ENCODE measurements around the gene ADORA1.
A peak's percentile ranks its signal among the peaks of the same experiment; 100 is the strongest.

ADORA1 gene

DNA sequence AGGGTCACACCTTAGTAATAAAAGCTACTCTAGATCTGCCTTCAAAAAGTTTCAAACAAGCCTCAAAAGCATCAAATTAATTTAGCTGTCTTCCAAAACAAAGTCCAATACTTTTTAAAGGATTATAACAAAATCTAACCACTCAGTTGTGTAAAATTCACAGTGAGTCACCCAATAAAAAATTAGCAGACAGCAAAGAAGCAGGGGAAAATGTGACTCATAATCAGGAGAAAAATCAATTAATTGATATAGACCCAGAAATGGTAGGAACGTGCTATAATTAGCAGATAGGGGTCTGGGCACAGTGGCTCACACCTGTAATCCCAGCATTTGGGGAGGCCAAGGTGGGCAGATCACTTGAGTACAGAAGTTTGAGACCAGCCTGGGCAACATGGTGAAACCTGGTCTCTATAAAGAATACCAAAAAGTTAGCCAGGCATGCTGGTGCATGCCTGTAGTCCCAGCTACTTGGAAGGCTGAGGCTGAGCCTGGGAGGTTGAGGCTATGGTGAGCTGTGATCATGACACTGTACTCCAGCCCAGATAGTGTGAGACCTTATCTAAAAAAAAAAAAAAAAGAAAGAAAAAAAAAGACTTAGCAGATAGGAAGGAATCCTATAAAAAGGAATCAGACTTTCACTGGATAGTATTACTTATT is 33.6 kb upstream of the ADORA1 start:
- no peak for DNase-seq (ENCODE audit: low spot score)

DNA sequence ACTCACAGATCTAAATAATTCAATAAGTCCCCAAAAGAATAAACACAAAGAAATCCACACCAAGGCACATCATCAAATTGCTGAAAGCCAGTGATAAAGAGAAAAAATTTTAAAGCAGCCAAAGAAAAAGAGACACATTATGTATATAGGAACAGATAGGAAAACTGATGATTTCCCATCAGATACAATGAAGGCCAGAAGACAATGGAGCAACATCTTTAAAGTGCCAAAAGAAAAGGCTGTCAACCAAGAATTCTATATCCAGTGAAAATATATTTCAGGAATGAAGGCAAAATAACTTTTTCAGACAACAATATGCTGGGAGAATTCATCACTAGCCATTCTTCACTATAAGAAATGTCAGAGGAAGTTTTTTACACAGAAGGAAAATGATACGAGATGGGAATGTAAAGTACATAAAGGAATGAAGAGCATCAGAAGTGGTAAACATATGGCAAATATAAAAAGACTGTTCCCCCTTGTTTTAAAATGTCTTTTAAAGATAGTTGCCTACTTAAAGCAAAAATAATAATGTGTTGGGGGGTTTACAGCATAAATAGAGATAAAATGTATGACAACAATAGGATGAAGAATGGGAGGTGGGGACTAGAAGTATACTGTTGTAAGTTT is 32.4 kb upstream of the ADORA1 start:
- no peak for DNase-seq (ENCODE audit: low spot score)

DNA sequence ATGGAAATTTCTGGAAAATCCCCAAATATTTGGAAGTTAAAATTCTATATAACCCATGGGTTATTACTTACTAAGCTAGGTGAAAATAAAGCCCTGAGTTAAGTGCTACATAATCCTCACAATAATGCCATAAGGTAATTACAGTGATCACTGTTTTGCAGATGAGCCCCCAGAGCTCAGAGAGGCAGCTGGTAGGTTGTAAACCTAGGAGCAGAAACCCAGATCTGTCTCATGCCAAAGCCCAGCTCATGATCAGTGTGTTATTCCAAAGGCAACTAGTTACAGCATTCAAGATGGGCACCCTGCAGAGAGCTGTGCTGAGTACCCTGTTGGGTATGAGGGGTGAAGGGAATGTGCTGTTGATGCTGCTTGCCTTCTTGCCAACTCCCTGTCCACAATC is 31.0 kb upstream of the ADORA1 start:
- no peak for DNase-seq (ENCODE audit: low spot score)

DNA sequence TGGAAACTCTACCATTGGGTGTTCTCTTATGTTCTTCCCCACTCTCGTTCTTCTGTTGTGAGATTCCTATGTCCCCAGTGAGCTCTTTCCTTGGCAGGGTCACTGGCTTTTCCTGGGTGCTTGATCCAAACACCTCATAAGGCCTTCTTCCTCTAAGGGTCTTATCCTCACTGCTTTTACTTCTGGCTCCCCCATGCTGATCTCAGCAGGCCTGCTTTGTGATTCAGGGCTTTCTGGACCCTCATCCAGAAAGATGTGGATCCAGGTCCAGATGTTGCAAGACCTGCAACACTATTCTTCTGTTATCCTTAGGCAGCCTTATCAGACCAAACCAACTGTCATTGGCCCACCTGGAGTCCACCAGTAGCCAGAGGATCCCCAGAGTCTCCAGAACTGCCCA is 30.5 kb upstream of the ADORA1 start:
- no peak for DNase-seq (ENCODE audit: low spot score)

DNA sequence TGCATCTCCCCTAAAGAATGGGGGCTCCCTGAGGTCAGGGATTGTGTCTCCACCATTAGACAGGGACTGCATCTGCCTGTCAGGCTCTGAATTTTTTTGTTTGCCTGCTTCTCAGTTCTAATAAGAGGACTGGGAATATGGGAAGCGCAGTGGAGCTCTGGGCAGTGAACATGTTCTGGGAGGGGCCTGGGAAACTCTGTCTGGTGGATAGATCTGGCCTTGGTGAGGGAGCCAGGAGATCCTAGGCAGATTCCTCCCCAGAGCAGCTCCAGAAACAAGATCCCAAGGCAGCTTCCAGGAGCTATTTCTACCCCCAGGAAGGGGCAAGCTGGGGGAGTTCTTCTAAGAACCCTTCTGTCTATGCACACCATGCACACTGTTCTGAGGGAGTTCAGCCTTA is 29.1 kb upstream of the ADORA1 start:
- no peak for DNase-seq (ENCODE audit: low spot score)

DNA sequence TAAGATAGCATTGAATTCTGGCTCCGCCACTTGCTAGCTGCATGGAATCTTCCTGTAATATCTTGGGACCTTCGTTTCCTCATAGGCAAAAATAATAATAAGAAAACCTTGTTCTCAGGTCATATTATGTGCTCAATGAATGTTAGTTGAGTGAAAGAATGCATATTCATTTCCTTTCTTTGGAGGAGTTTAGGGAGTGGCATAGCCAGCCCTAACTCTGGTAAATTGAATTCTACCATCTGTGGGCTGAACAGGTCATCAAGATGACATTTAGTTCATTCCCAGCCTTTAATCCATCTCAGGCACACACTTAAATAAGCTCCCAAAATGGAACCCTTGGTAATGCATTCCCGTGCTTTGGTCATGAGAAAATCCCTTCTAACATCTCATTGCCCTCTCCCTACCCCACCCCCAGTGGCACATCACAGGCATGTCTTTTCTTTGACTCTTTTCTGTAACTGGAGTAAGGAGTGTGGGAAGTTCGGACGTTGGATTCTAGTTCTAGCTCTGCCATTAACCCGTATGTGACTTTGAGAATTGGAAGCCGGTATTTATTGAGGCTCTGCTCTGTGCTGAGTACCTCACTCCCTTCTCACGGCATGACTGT is 28.5 kb upstream of the ADORA1 start:
- DNase-seq (ENCODE audit: low spot score), result no peak

DNA sequence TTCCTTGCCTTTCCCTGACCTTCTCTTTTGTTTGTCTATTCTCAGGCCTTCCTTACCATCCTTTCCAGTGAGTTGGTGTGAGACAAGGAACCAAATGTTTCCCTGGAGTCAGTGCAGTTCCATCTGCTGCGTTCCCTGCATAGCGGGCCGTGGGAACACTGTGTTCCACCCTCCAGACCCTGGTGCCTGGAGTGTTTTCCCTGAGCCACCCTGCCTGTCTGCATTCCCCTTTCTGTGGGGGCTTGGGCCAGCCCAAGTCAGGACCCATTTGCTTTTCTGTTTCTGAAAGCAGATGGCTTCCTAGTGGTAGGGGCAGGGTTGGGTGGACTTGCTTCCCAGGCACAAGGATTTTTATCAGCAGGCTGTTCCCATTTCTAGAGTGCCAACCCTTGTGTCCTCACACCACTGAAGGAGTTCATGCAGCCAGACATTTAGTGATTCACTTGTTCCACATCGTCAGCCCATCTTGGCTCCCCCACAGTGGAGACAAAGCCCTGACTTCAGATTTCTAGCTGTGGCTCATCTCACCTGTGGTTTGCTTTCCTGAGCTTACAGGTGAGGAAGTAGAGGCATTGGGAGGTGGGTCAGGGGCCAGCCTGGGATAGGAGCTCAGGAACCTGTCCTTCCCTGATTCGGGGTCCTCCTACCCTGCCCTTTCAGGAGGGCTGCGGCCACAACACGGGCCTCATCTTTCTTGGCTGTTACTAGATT is 27.6 kb upstream of the ADORA1 start:
- DNase-seq (ENCODE audit: low spot score), result no peak

DNA sequence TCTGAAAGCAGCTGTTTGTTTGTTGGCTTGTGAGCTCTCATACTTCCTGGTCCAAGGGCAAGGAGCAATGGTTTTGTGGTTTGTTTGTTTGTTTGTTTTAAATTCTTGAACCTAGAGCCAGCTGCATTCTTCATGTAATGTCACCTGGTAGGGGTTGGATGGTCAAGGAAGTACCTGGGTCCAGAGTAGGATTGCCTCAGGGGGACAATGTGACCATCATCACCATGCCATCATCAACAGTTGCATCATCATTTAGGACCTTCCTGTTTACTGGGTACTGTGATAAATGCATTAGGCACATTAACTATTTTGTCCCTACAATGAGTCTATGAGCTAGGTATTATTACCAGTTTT is 27.0 kb upstream of the ADORA1 start:
- DNase-seq (ENCODE audit: low spot score), result no peak

DNA sequence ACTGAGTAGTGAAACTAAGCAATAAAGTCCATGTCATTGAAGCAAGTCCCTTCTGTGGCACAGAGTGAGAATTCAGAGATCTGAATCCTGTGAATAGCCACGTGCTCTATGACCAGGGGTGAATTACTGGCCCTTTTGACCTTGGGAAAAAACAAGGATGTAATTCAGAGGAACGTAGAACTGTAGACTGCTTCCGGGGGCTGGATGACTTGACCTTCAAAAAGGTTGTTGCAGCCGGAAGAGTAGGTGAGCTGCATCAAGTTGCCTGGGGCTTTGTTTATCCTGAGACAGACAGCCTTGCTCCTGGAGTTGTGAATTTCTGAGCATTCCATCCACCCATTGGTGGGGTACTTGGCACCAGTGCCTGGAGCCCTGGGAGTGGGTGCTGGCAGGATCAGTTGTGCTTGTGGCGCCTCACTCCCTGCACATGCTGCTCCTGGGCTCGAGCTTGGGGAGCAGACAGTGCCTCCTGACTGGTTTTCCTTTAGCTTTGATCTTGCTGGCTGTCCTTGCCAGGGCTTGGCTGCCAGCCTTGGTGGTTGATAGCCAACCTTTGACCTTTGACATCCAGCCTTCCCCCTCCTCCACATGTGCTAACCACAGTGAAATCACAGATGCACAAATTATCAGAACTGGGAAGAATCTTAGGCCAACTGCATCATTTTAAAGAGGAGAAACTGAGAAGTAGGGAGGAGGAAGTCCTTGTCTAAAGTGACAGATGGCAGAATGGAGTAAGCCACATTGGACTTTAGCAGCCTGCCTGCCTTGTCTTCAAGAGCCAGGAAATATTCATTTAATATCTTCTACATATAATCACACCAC is 25.5 kb upstream of the ADORA1 start:
- DNase-seq (ENCODE audit: low spot score), result no peak

DNA sequence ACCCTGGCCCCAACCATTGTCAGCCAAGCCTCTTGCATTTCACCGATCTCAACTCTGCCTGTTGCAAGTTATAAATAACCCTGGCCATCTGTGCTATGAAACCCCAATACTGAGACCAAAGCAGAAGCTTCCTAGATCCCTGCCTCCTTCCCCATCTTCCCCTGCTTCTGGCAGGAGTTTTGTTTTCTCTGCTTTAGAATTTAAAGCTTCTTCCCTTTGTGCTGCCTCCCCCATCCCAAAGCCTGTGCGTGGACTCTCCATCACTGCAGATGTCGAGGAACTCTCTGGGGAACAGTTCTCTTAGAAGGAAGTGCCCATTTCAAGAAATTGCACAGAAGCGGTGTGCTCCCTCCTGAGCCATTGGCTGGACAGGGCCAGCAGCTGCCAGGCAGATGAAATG is 24.3 kb upstream of the ADORA1 start:
- no peak for DNase-seq (ENCODE audit: low spot score)

DNA sequence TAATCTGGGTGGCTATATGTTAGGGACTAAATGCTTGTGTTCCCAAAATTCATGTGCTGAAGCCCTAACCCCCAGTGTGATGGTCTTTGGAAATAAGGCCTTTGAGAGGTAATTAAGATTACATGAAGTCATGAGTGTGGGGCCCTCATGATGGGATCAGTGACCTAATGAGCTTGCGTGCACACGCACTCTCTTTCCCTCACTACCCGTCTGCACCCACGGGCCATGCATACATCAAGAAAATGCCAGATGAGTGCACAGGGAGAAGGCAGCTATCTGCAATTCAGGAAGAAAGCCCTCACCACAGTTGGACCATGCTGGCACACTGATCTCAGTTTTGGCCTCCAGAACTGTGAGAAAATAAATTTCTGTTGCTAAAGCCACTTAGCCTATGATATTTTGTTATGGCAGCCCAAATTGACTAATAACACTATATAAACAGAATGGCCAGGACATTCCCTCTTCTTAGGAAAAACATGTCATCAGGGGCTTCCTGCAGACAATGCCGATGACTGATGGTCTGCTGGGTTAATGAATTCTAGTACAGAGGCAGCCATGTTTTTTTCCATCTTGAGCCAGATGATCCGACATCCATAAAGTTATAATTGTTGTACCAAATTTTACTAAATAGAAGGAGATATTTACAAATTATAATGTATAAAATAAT is 23.6 kb upstream of the ADORA1 start:
- DNase-seq (ENCODE audit: low spot score), result no peak

DNA sequence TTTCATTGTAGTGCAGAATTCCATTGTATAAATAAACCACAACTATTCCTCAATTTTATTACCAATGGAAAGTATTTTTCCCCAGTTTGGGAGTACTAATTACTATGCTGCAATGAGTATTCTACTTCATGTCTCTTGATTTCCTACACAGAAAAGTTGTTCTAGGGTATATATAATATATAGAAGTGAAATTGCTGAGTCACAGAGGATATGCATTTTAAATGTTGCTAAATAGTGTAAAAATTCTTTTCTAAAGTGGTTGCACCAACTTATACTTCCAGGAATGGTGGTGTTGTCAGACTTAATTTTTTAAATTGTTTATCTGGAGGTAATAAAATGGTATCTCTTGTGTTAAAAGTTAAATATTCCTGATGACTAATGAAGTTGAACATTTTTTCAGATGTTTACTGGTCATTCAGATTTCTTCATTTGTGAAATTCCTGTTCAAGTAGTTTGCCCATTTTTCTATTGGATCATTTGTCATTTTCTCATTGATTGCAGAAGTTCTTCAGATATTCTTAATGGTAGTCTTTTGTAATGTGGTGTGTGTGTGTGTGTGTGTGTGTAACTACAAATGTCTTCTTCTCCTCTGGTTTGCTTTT is 22.6 kb upstream of the ADORA1 start:
- no peak for DNase-seq (ENCODE audit: low spot score)

DNA sequence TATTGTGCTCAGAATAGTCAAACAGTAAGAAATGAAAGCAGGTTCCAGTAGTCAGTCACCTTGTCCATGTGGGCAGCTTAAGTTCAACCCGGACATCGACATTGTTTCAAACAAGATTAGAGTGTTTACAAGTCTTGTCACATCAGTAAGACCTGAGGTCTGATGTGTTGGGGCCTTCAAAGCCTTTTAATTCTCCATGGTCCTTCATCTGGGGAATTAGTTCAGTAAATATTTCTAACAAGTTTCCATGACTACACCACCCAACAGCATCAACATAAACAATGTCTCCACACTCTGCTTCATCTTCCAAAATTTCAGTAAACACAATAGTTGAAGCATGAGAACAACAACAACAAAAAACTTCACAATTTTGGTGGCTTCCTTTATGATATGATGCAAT is 15.1 kb upstream of the ADORA1 start:
- DNase-seq (ENCODE audit: low spot score), result no peak

DNA sequence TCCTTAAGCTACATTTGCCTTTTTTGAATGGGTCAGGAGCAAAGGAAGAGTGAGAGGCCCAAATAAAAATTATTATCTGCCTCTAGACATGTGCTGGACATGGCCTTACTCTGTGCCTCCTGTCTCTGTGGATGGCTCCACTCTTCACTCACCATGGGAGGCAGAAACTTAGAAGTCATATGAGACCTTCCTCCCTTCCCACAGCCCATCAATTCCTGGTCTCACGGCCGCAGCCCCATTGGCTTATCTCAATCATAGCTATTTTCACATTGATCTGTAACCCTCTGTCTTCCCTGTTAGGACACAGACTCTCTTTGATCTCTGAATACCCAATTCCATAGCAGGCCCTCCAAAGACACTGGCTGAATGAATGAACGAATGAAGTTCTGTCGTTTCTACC is 14.2 kb upstream of the ADORA1 start:
- no peak for DNase-seq (ENCODE audit: low spot score)

DNA sequence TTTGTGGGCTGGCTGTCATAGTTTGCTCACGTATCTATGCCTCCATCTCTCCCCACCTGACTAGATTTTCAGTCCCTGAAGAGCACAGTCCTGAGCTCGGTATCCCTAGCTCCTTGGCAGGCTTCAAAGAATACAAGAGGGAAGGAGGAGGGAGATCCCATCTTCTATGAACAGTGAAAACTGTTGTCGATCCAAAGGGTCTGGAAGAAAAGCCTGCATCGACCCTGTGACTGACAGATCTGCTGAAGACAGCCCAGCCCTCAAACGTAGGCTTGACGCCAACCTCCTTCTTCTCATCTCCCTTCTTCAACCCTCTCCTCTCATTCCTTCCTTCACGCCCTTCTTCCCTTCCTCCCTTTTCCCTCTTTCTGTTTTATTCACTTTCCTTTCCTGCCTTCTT is 13.3 kb upstream of the ADORA1 start:
- no peak for DNase-seq (ENCODE audit: low spot score)

DNA sequence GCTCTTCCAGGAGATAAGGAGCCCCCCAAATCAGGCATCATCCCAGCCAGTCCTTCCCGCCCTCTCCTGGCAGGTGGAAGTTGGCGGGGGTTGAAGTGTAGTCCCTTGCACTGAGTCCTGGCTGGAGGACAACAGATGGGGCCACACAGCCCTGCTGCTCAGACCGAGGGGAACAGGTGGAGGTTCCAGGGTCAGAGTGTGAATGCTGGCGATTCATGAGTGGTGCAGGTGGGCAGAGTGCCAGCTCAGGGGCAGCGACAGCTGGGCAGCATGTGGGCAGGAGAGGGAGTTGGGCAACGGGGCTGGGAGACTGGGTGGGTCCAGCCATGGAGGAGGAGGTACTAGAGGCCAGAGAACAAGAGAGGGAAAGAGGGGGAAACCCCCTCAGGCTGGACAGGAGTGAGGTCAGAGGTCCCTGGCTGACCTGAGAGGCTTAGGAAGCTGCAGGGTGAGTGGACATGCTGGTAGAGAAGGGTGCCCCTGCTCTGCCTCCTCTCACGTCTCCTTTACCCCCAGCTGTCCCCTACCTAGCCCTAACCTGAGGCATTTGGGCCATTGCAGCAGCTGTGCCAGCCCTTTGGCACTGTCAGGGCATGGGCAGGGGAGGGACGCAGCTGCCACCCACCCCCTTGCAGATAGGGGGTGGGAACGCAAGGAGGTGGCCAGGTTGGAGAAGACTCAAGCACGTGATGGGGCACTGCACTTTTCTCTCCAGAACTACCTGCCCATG is 11.3 kb upstream of the ADORA1 start:
- no peak for DNase-seq (ENCODE audit: low spot score)

DNA sequence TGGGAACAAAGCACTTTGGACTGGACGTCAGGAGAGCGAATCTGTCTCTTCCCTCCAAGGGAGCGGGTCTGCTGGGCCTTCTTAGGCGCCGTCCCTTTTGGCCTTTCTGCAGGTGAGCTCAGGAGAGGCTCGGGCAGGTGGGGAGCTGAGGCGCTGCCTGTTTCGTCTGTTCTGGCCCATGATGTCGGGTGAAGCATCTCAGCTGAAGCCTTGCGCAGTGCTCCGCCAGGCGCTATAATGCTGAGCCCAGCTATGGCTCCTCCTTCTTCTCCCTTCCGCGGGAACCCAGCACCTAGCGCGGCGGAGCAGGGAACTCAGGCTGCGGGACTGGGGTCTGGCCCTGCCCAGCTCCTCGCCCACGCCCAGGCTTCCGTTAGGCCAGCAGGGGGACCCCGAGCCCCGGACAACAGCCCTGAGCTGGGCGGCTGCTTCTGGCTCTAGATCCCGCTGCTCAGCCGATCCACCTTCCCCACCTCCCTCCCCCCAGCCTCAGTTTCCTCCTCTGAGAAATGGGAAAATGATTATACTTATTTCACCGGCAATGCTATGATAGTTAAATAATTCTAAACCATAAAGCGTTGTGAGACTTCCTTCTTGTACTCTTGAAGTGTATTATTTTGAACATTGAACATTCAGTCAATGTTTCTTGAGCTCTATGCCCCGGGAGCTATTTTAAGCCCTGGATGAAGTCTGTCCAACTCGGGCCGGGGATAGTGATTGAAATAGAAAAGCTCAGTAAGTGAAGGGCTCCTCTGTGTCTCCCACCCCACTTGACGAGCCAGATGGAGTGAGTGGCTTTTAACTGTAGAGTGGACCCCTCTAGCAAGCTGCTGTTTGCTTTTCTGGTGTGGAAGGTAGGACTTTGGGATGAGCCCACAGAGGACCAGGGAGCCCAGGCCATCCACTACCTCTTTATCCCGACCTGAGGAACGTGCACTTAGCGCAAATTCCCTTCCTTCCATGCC is 9.6 kb upstream of the ADORA1 start:
- DNase-seq (ENCODE audit: low spot score), result peak; percentile 89

DNA sequence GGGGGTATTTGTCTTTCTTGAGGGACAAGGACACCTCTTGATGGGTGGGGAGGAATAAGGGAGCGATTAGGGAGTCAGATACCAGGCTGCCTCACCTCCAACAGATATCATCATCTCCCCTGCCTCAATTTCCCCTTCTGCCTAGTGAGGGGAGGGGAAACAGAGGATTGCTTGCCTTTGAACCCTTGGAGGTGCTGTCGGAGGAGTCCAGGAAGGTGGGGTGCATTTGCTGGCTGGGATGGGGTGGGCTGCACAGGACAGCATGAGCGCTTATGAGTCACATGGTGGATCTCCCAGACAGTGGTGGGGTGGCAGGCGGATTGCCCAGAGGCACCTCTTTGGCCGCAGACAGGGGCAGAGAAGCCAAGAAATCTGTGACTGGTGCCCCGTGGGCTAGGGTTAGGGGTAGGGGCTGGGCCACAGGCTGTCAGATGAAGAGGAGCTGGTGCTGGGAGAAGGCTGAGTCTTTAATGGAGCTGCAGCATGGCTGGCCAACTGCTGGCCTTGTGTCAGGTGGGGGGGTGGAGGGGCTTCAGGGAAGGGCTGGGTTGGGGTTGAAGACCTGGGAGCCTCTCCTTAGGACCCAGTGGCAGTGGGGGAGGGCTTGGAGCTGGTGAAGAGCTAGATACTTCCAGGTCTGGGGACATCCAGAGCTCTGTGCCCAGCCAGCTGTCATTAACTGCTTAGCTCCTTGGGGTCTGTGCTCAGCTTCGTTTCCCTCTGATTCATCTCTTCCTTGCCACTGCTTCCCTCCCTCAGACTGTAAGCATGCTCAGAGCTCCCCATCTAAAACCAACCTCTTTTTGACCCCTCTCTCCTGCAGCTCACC is 7.0 kb upstream of the ADORA1 start:
- no peak for DNase-seq (ENCODE audit: low spot score)

Measured in AG08395 (cell line).